ENCODE measurements around the gene TRABD2B.

The TRABD2B gene

GRCh38 chr1:47935163-47935562, 62.0 kb downstream of the TRABD2B start:
- DNase-seq (ENCODE audit: low spot score), result no peak
- no peak for TF ChIP-seq CTCF (IDR thresholded peaks at IDR 0.05; ENCODE audit: extremely low read depth, missing control alignments)

GRCh38 chr1:47934243-47934805, 62.9 kb downstream of the TRABD2B start:
- no peak for TF ChIP-seq CTCF (IDR thresholded peaks at IDR 0.05; ENCODE audit: extremely low read depth, missing control alignments)
- no peak for DNase-seq (ENCODE audit: low spot score)

- no peak for TF ChIP-seq CTCF (IDR thresholded peaks at IDR 0.05; ENCODE audit: extremely low read depth, missing control alignments)
- DNase-seq (ENCODE audit: low spot score), result no peak
Measured at GRCh38 chr1:47932743-47933142, 64.4 kb downstream of the TRABD2B start.

GRCh38 chr1:47931395-47931794, 65.8 kb downstream of the TRABD2B start:
- no peak for DNase-seq (ENCODE audit: low spot score)
- no peak for TF ChIP-seq CTCF (IDR thresholded peaks at IDR 0.05; ENCODE audit: extremely low read depth, missing control alignments)

- no peak for TF ChIP-seq CTCF (IDR thresholded peaks at IDR 0.05; ENCODE audit: extremely low read depth, missing control alignments)
- no peak for DNase-seq (ENCODE audit: low spot score)
Measured at GRCh38 chr1:47930210-47930840, 66.9 kb downstream of the TRABD2B start.

- no peak for DNase-seq (ENCODE audit: low spot score)
- no peak for TF ChIP-seq CTCF (IDR thresholded peaks at IDR 0.05; ENCODE audit: extremely low read depth, missing control alignments)
Measured at GRCh38 chr1:47927165-47927564, 70.0 kb downstream of the TRABD2B start.

- DNase-seq (ENCODE audit: low spot score), result no peak
- no peak for TF ChIP-seq CTCF (IDR thresholded peaks at IDR 0.05; ENCODE audit: extremely low read depth, missing control alignments)
Measured at GRCh38 chr1:47926461-47926999, 70.7 kb downstream of the TRABD2B start.

Data from GM20000 (cell line).